Ramos (cell line): ENCODE data around the gene RSPH4A.
"Not testable (repeated sequence)": the region's sequence is repeated elsewhere in the genome, so short reads cannot be mapped to it uniquely, and the experiment has no call there.

ENCODE experiments used
- in situ Hi-C: fragments of 300-500 bp; cut with MboI; formaldehyde crosslinking; loops from one replicate; pipeline ENCODE4 v1.14.3; 2022; ENCODE audit warnings: low sequenced_read_pairs; ENCODE audit not compliant: unreplicated experiment

The RSPH4A gene

GRCh38 chr6:116615937-116616736 is at the start of gene RSPH4A:
Gene RSPH4A (plus strand): TSS chr6:116616479. CDS start chr6:116616624, 145 bp downstream.
- in situ Hi-C loops: no loop called here

GRCh38 chr6:116568111-116568510 is 48.2 kb upstream of the RSPH4A start:
- in situ Hi-C loops: no loop called here

- in situ Hi-C loops: no loop called here
These were observed 47.2 kb upstream of the RSPH4A start for GRCh38 chr6:116568821-116569755.

GRCh38 chr6:116570856-116571682 is 45.2 kb upstream of the RSPH4A start, which contains the start of gene RWDD1:
Gene RWDD1 (plus strand): TSS chr6:116571504. CDS start chr6:116571583, 79 bp downstream.
- in situ Hi-C loops: no loop called here

- in situ Hi-C loops: no loop called here
These were observed 44.6 kb upstream of the RSPH4A start for GRCh38 chr6:116571683-116572000.

- in situ Hi-C loops: no loop called here
These were observed 44.1 kb upstream of the RSPH4A start for GRCh38 chr6:116572162-116572561.

- in situ Hi-C loops: no loop called here
These were observed 41.1 kb upstream of the RSPH4A start for GRCh38 chr6:116575227-116575626.

- in situ Hi-C loops: no loop called here
These were observed 38.8 kb upstream of the RSPH4A start for GRCh38 chr6:116577486-116577885.

- in situ Hi-C loops: no loop called here
These were observed 37.9 kb upstream of the RSPH4A start for GRCh38 chr6:116578335-116578734.

- in situ Hi-C loops: no loop called here
These were observed 37.1 kb upstream of the RSPH4A start for GRCh38 chr6:116579143-116579542.

- in situ Hi-C loops: no loop called here
These were observed 36.1 kb upstream of the RSPH4A start for GRCh38 chr6:116580198-116580597.

GRCh38 chr6:116586276-116586675 is 30.0 kb upstream of the RSPH4A start:
- in situ Hi-C loops: no loop called here

- in situ Hi-C loops: no loop called here
These were observed 29.5 kb upstream of the RSPH4A start for GRCh38 chr6:116586738-116587137.

- in situ Hi-C loops: no loop called here
These were observed 21.0 kb upstream of the RSPH4A start for GRCh38 chr6:116595247-116595646.

- in situ Hi-C loops: no loop called here
These were observed 19.5 kb upstream of the RSPH4A start for GRCh38 chr6:116596815-116597214.

GRCh38 chr6:116603916-116604315 is 12.4 kb upstream of the RSPH4A start:
- in situ Hi-C loops: not testable (repeated sequence)

GRCh38 chr6:116604868-116605267 is 11.4 kb upstream of the RSPH4A start:
- in situ Hi-C loops: not testable (repeated sequence)

- in situ Hi-C loops: no loop called here
These were observed 10.3 kb upstream of the RSPH4A start for GRCh38 chr6:116605935-116606334.

- in situ Hi-C loops: no loop called here
These were observed 5.2 kb upstream of the RSPH4A start for GRCh38 chr6:116611056-116611455.

- in situ Hi-C loops: no loop called here
These were observed 416 bp downstream of the RSPH4A start for GRCh38 chr6:116616737-116617053.
